GM19397 (cell line): ENCODE data around the gene PAX7.
"Not testable (repeated sequence)": the region's sequence is repeated elsewhere in the genome, so short reads cannot be mapped to it uniquely, and the experiment has no call there.

ENCODE experiments used
- ATAC-seq: cut with Tn5 transposase; IDR thresholded peaks from one replicate; pipeline ENCODE4 v1.9.1; 2021; ENCODE audit warnings: mild to moderate bottlenecking, moderate library complexity; ENCODE audit not compliant: unreplicated experiment

PAX7 gene

GRCh38 chr1:18748435-18748834 is 117.8 kb downstream of the PAX7 start:
- no peak for ATAC-seq

GRCh38 chr1:18749569-18749968 is 118.9 kb downstream of the PAX7 start:
- ATAC-seq: no peak

DNA sequence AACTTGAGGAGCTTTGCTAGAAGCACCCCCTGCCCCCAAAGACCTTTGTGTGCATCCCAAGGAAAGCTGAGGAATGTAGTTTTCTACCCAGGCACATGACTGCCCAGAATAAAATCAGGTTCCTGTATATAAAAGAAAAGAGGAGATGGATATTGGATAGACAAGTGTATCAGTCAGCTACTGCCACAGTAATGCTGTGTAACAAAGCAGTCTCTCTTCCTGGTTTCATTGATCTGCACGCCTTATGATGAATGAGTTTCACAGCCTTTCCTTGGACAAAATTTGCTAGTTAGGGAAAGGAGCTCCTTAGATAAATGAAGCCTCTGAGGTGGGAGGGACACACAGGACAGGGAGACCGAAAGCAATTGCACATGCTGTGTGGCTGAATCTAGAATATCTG is 120.0 kb downstream of the PAX7 start:
- no peak for ATAC-seq

DNA sequence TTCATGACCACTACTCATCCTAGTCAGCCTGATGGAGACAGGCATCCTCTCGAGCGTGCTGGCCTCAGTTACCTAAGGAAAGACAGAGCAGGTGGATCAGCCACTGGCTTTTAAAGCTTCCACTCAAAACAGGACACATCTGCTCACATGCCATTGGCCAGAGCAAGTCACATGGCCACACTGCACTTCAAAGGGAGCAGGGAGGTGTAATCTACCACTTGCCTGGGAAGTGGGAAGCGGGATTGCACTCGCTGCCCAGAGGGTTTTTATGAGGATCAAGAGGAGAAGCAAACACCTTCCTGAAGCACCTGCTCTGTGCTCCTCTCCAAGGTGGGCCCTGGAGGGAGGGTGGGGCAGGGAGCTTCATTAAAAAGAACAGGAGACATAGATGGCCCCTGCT is 120.8 kb downstream of the PAX7 start:
- ATAC-seq: no peak

- ATAC-seq: no peak
Measured at GRCh38 chr1:18752409-18752808, 121.8 kb downstream of the PAX7 start.

- ATAC-seq: no peak
Measured at GRCh38 chr1:18760156-18760555, 129.5 kb downstream of the PAX7 start.

DNA sequence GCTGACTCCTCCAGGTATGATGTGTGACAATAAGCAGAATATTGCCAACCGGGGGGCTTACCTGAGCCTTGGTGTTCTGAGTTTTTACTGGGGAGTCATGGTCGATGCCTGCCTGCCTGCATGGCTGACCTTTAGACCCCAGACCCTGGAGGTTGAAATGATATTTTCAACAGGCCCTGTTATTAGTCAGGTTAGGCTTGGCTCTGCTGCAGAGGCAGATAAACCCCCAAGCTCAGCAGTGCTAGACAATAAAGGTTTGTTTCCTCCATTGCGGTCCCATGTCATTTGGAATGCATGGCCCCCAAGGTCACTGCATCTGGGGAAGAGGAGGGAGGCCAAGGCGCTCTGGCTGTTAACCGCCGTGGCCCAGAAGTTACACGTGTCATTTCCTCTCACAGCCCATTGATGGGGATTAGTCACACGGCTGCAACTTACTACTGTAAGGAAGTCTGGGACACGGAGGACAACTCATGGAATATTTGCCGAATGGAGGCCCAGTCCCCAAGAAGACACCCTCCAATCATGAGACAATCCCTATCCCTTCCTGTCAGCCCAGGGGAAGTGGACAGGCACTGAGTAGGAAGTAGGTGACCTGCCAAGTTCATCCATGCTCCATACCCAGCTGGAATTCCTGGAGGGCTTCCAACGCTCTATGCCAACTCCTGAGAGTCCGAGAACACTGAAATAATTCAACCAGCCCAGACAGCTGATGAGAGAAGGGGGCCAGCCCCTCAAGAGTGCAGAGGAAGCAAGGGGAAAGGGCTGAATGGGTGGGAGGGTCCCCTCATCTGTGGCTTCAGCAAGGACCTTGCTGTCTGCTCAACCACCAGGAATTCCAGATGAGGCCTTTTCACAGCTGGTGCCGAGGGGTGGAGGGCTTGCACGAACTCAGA is 131.5 kb downstream of the PAX7 start:
- ATAC-seq: no peak

DNA sequence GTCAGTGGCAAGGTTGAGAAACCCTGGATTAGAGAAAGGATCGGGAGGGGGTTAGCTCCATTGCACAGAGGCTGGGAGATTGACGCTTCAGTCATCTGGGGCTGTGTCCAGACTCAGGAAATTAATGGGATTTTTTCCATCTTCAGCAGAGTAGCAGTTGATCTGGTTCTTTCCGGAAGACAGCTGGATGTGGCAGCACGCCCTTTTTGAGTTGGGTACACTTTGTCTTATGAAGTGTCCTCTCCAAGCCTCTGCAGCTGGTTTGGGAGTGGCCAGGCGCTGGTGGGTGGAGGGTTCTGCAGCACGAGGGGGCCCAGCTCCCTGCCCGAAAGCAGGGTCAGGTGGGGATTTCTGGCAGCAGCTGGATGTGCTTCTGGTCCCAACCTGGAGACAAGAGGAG is 133.7 kb downstream of the PAX7 start:
- no peak for ATAC-seq

GRCh38 chr1:18765725-18766124 is 135.1 kb downstream of the PAX7 start:
- ATAC-seq: no peak

DNA sequence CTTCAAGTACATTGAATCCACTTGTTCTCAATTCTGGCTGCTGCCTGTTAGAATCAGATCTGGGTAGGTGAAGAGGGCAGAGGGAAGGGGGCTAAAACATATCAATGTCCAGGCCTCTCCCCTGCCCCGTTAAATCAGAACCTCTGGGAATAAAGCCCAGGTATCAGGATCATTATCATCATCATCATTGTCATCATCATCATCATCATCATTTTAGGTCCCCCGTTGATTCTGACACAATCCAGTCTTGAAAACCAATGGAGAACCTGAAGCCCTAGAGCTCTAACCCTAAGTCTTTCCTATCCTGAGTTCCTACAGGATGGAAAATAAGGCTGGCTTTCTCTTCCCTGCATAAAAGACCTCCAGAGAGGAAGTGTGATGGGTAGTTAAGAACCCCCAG is 135.7 kb downstream of the PAX7 start:
- no peak for ATAC-seq

DNA sequence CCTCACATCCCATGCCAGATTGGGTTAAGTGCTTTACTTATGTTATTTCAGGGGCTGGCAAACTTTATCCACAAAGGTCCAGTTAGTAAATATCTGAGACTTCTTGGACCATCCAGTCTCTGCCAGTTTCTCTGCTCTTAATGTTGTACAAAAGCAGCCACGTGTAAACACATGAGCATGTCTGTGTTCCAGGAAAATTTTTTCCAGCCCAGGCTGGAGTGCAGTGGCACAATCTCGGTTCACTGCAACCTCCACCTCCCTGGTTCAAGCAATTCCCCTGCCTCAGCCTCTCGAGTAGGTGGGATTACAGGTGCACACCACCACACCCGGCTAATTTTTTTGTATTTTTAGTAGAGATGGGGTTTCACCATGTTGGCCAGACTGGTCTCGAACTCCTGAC is 136.9 kb downstream of the PAX7 start:
- not testable (repeated sequence) for ATAC-seq

GRCh38 chr1:18768086-18768485 is 137.4 kb downstream of the PAX7 start:
- ATAC-seq: no peak

GRCh38 chr1:18769140-18769539 is 138.5 kb downstream of the PAX7 start:
- no peak for ATAC-seq

- no peak for ATAC-seq
Measured at GRCh38 chr1:18770799-18771198, 140.2 kb downstream of the PAX7 start.

GRCh38 chr1:18773753-18774152 is 143.1 kb downstream of the PAX7 start:
- no peak for ATAC-seq

DNA sequence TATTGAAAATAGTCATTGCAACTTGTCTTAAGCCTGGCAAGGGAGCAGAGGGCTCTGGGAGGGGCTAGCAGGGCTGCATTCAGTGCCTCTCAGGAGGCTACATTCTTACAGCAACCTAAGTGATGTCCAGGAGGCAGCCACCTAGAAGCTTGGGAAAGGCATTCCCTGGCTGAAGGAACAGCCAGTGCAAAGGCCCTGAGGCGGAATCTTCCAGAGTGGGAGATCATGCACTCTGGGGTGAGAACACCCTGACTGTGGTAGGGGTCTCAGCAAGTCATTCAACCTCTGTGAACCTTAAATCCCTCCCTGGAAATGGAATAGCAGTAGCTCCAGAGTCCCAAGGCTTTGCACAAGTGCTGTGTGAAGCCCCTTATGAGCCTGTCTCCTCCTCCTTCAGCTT is 144.7 kb downstream of the PAX7 start:
- ATAC-seq: no peak

GRCh38 chr1:18776777-18777176 is 146.1 kb downstream of the PAX7 start:
- no peak for ATAC-seq

- no peak for ATAC-seq
Measured at GRCh38 chr1:18778437-18778836, 147.8 kb downstream of the PAX7 start.

- ATAC-seq: no peak
Measured at GRCh38 chr1:18781031-18781430, 150.4 kb downstream of the PAX7 start.

GRCh38 chr1:18783705-18784481 is 153.2 kb downstream of the PAX7 start:
- no peak for ATAC-seq

DNA sequence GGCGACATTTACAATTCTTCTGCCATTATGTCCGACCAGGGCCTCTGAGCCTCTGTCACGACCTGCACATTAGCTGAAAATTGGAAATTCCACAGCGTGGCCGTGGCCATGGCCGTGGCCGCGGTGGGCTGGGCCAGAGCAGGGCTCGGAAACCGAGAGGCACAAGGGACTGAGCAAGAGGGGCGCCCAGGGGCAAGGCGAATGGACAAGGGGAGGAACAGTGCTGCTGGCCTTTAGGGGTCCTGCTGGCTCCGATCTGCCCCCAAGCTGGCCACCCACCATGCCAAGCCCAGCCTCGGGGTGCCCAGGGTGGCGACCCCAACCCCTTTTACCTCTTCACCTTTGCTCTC is 153.8 kb downstream of the PAX7 start:
- ATAC-seq: no peak

GRCh38 chr1:18786149-18786548 is 155.5 kb downstream of the PAX7 start:
- ATAC-seq: no peak
